HG02884 (cell line): ENCODE data around the gene CHST7.
"Not testable (repeated sequence)": the region's sequence is repeated elsewhere in the genome, so short reads cannot be mapped to it uniquely, and the experiment has no call there.

Experiments used
- ATAC-seq: cut with Tn5 transposase; IDR thresholded peaks from one replicate; pipeline ENCODE4 v1.9.1; 2021; ENCODE audit warnings: mild to moderate bottlenecking, moderate library complexity; ENCODE audit not compliant: unreplicated experiment

The CHST7 gene

DNA sequence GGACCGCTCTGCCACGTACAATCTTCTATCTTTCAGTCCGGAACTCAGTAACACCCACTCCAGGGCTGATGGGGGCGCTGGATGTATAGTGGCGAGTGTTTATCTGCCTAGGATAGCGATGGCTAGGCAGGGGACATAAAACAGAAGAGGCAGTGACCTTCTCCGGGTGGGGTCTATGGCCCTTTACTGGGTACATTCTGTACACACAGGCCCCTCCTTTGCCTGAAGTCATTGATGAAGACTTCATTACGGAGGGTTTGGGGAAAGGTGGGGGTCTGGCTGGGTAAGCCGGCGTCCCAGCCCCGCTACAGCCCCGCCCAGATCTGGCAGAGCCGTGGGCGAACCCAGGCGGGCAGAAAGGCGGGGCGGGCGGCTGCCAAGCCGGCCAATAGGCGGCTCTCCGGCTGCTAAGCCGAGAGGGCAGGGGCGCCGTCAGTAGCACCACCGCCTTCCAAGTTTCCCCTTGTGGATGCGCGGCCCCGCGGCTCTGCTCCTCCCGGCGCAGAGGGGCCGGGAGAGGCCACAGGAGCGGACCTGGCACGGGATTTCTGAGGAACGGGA lies at the start of gene CHST7:
Gene CHST7, plus strand, starts transcription at position 435 of the 561 bp plus-strand sequence. CDS start 167 bp downstream, outside the sequence.
- ATAC-seq, result peak; percentile 41

- not testable (repeated sequence) for ATAC-seq
Measured at GRCh38 chrX:46528640-46529039, 44.9 kb upstream of the CHST7 start.

GRCh38 chrX:46529740-46530403 lies 43.7 kb upstream of the CHST7 start:
- not testable (repeated sequence) for ATAC-seq

DNA sequence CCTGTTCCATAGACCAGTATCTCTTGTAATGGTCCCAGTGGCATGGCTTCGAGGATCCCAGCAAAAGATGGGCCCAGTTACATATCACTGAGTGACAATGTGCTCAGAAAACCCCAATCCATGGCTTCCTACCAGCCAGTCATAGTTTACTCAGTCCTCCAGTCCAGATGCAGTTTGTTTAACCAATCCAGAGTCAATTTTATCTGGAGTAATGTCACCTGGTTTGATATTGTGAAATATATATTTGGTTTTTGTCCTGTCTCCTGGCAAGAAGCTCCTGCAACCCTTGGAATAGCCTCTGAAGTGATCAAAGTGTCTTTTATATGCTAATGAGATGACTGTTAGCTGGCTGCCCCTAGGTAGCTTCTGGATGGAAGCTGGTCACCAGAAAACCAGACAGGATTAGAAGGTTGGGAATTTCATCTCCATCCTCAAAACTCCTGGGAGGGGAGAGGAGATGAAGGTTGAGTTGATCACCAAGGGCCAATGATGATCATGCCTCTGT lies 43.1 kb upstream of the CHST7 start:
- ATAC-seq, result not testable (repeated sequence)

DNA sequence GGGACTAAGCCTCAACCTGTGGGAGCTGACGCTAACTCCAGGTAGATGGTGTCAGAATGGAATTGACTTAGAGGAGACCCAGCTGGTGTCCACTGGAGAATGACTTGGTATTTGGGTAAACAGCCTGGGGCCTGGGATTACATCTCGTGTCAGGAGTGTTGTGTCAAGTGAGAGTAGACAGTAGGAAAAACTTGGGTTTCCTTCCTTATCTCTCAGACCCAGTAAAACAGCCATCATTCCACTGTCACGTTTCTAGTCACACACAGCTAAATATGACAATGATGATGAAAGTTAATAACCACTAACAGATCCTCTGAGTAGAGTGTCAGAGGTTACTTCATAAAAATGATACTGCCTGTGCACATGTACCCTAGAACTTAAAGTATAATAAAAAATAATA lies 42.1 kb upstream of the CHST7 start:
- no peak for ATAC-seq

GRCh38 chrX:46543441-46543840 lies 30.1 kb upstream of the CHST7 start:
- no peak for ATAC-seq

GRCh38 chrX:46544527-46544926 lies 29.0 kb upstream of the CHST7 start:
- not testable (repeated sequence) for ATAC-seq

DNA sequence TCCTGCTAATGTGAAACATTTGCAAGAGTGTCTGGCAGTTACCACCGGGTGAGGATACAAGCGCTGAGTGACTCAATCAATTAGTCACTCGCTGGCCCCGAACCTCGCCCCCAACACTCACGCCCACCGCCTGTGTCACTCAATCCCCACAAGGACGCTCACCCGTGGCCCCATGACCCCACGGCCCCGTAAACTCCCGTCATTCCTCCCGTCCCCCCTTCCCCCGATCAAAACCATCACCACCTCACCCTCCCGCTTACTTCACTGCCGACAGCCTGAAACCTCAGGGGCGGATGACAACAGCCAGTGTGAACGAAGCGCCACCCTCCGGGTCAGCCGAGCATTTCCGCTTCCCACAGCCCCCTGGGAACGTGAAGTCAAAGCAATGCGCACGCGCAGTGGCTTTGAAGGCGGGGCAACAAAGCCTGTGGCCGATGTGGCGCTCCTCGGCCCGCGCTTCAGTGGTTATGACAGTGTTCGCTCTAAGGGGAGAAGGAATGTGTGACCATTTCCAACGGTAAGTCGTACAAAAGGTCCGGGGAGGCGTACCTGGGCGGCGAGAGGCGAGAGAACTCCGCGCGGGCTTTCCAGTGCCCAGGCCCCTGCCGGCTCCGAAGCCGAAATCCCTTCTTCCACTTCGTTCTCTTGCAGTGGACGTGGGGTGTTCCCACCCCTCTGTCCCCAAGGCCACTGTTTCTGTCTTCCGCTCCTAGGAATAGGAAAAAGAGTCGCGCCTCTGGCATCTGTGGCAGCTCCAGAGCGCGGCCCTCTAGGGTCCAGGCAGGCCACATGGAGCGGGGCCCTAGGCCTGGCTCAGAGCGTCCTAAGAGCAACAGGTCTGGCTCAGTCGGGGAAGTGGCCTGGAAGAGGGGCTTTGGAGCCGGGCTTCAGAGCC lies 28.2 kb upstream of the CHST7 start, which contains the start of gene ZNF674:
Gene ZNF674, minus strand, starts transcription at position 311 of the 895 bp plus-strand sequence. CDS start 3,334 bp downstream, outside the sequence.
- peak; percentile 85 for ATAC-seq

- ATAC-seq, result no peak
Measured at GRCh38 chrX:46547857-46548256, 25.7 kb upstream of the CHST7 start.

- no peak for ATAC-seq
Measured at GRCh38 chrX:46549914-46550313, 23.7 kb upstream of the CHST7 start.

GRCh38 chrX:46551494-46552128 lies 22.0 kb upstream of the CHST7 start:
- ATAC-seq, result no peak

DNA sequence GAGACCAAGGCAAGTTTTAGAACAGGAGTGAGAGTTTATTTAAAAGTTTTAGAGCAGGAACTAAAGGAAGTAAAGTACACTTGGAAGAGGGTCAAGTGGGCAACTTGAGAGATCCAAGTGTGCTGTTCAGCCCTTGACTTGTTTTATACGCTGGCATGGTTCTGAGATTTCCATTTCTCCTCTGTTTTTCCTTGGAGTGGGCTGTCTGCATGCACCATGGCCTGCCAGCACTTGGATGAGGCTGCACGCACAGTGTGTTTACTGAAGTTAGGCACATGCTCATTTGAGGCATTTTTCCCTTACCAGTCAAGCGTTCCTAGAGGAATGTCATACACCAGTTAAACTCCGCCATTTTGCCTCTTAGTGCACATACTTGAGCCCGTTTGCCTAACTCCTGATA lies 19.6 kb upstream of the CHST7 start:
- ATAC-seq, result no peak

DNA sequence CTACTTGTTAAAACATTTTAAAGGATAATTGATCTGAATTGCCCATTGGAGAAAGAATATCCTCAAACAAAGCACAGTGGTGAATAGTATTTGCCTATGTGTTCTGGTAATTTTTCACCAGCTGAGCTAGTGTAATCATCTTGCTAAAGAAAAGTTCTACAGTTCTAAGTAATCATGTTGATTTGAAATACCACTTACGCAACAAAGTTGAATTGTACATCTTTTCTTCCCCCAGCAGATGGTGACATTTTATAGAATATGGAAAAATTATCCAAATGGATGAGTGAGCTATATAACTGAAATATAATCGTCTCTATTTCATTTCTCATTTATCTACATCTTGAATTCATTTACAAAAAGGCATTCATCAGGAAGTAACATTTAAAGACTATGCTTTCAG lies 18.6 kb upstream of the CHST7 start:
- no peak for ATAC-seq

- ATAC-seq, result no peak
Measured at GRCh38 chrX:46559062-46559461, 14.5 kb upstream of the CHST7 start.

DNA sequence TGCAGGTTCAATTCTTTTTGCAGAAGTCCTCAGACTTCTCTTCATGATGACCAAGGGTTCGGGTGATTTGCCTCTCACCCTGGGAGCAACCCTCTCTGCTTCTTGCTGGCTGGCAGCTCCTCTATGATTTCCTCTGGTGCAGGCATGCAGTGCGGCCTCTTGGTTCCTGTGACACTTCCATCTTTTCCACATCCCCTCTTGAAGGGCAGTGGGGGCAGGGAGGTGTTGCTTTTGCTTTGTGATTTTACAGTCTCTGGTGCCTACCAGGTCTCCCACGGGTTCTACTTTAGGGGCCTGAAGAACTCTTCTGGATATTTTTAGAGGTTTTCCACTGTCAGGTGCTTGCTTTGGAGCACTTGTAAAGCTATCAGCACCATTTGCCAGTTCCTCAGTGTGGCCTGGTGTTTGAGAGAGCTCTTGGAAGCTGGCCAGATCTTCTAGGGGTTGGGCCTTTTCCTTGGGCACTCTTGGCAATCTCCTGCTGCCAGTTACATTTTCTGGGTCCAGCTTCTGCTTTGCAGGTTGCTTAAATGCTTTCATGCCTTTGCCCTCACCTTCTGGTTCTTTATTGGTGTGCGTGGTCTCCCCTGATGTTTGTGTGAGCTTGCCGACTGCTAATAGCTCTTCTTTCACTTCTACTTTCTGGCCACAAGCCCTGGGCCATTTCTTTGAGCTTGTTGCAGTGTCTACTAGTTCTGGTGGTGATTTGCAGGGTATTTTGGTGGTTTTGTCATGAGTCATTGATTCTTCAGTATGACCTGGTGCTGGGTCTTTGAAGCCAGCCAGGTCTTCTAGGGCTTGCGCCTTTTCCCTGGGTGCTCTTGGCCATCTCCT lies 11.5 kb upstream of the CHST7 start:
- peak; percentile 96 for ATAC-seq

DNA sequence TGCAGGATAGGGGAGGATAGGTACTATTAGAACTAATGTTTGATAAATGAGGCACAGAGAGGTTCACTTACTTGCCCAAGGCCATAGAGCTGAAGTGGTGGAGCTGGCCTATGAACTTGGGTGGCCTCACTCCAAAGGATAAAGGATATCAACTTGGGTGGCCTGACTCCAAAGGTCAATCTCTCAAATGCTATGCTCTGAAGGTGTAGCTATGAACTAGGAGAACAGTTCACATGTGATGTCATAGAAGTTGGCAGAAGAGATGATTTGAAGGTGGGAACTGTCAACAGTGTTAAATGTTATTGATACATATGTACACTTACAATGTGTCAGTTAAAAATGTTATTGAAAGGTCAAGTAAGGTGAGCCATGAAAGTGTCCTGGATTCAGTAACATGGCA lies 6.2 kb upstream of the CHST7 start:
- no peak for ATAC-seq

DNA sequence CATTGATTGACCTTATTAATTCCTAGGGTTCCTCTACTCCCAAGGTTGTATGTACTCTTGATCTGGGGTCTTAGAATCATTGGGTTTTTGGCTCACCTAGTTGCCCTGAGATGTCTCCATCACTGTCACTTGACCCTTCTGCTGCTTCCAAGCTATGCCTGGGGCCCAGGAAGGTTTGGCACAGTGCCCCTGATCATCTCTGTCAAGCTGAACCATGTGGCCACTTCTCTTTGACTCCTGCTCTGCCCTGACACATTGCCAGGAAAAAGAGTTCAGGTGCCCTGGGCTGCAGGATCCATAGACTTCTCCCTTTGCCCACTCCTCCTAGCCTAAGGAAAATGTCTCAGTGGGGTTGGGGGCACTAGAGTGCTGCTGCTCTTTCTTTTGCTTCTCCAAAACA lies 3.9 kb upstream of the CHST7 start:
- ATAC-seq, result no peak

DNA sequence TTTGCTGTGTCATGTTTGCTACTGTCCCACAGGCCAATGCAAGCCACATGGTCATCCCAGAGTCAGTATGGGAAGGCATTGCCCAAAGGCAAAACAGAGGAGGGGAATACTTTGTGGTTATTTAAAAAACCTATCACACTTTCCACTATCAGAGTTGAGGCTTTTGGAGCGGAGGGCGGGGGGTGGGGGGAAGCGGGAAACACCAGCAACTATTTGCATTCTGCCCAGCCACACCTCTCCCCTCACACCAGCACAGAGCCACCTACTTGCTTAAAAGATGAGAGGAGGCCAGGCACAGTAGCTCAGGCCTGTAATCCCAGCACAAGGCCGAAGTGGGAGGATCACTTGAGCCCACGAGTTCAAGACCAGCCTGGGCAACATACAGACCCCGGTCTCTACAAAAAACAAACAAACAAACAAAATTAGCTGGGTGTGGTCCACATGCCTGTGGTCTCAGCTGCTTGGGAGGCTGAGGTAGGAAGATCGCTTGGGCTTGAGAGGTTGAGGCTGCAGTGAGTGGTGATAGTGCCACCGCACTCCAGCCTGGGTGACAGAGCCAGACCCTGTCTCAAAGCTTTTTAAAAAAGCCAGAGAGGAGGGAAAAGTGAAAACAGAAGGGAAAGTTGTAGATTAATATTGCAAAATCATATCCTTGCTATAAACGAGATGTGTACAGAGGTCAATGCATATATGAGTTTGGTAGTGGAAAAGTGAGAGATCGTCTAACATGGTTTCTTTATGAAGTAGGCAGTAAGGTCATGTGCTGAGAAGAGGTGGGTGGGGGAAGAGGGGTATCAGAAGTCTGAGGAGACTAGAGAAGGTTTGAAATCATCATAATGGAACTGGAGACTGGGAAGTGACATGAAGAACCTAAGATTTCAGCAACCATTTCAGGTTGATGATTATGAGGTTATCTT lies 1.9 kb upstream of the CHST7 start:
- no peak for ATAC-seq

DNA sequence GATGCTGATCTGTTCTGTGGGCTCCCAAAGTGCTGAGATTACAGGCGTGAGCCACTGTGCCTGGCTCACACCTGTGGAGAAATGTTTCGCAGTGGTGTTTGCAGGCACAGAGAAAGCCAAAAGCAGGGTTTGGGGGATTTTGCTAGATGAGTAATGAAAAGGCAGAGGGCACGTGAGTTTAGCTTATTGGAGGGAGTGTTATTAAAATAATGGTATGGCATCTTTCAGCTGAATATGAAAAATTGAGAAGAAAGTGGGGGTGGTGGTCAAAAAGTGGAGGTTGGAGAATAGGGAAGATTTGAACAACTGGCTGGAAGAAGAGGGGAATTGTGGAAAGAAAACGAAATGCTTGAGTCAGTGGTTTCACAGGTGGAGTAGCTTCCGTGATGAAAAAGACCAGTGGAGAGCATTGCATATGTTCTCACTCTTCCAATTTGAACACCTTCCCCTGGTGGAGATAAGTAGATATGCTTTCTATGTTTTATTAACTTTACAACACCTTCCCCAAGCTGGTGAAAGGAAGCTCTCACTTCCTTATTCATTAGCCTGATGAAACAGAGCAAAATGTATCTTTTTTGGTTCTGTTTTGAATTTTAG lies 1.1 kb upstream of the CHST7 start:
- ATAC-seq, result peak; percentile 32
